Osteocyte (in vitro differentiated cells): ENCODE measurements around the gene PAN2. TPM values are rescaled to one million over a fixed set of nuclear protein-coding genes. Genes with fewer than 3 reads are reported as not detected.
A peak's percentile ranks its signal among the peaks of the same experiment; 100 is the strongest.

Experiments used
- DNase-seq: peaks from one replicate; pipeline ENCODE4 v3.0.0; 2021; ENCODE audit warnings: mixed read lengths; ENCODE audit not compliant: unreplicated experiment; ENCODE audit errors: extremely low spot score
- H3K27ac Mint-ChIP-seq: one replicate; pipeline ENCODE4 v1.8.0; 2021; ENCODE audit warnings: mild to moderate bottlenecking, mixed read lengths; ENCODE audit not compliant: unreplicated experiment
- H3K27me3 Mint-ChIP-seq: one replicate; pipeline ENCODE4 v1.8.0; 2021; ENCODE audit warnings: mixed read lengths; ENCODE audit not compliant: unreplicated experiment
- H3K36me3 Mint-ChIP-seq: one replicate; pipeline ENCODE4 v1.8.0; 2021; ENCODE audit warnings: mixed read lengths; ENCODE audit not compliant: unreplicated experiment
- H3K4me1 Mint-ChIP-seq: one replicate; pipeline ENCODE4 v1.8.0; 2021; ENCODE audit warnings: mixed read lengths; ENCODE audit not compliant: unreplicated experiment
- H3K4me3 Mint-ChIP-seq: one replicate; pipeline ENCODE4 v1.8.0; 2021; ENCODE audit warnings: mild to moderate bottlenecking, moderate library complexity, mixed read lengths; ENCODE audit not compliant: unreplicated experiment
- H3K9me3 Mint-ChIP-seq: one replicate; pipeline ENCODE4 v1.8.0; 2021; ENCODE audit warnings: mixed read lengths; ENCODE audit not compliant: unreplicated experiment
- CTCF ChIP-seq: fragments of 200-600 bp; sonication (generic); IDR thresholded peaks from 2 replicates; pipeline ENCODE4 v1.5.0; 2021; ENCODE audit warnings: antibody characterized with exemption, mild to moderate bottlenecking, moderate library complexity
- total RNA-seq: library from RNA; stranded (reverse); gene quantifications from 2 replicates; pipeline ENCODE4 v1.2.1, GENCODE V29; 2021

The PAN2 gene
- total RNA-seq, 1 donor from 2014 or later: 52.7 TPM

GRCh38 chr12:56315622-56316473 lies 18.0 kb downstream of the PAN2 start, which contains the start of gene CNPY2:
Gene CNPY2 (minus strand): TSS chr12:56315988. CDS start chr12:56315217, 771 bp downstream.
- H3K4me3 Mint-ChIP-seq: peak within 1 kb of the TSS; percentile 98
- no peaks in the 10 kb centered on the region for H3K9me3 Mint-ChIP-seq
- H3K36me3 Mint-ChIP-seq: peaks cover 8% of the 10 kb centered on the region
- DNase-seq: peak; percentile 98
- H3K4me1 Mint-ChIP-seq: peaks cover 14% of the 10 kb centered on the region
- peak within 1 kb of the TSS; percentile 99 for H3K27ac Mint-ChIP-seq
- H3K27me3 Mint-ChIP-seq: no peaks in the 10 kb centered on the region
- TF ChIP-seq CTCF: no peak

GRCh38 chr12:56315249-56315621 lies 18.6 kb downstream of the PAN2 start:
- H3K36me3 Mint-ChIP-seq: peaks cover 13% of the 10 kb centered on the region
- H3K4me3 Mint-ChIP-seq: peak overlapping the region; percentile 98
- peaks cover 14% of the 10 kb centered on the region for H3K4me1 Mint-ChIP-seq
- TF ChIP-seq CTCF: no peak
- DNase-seq: no peak
- peak overlapping the region; percentile 99 for H3K27ac Mint-ChIP-seq
- H3K9me3 Mint-ChIP-seq: no peaks in the 10 kb centered on the region
- H3K27me3 Mint-ChIP-seq: no peaks in the 10 kb centered on the region

- H3K27ac Mint-ChIP-seq: no peak overlapping the region
- H3K4me3 Mint-ChIP-seq: no peak overlapping the region
- no peaks in the 10 kb centered on the region for H3K9me3 Mint-ChIP-seq
- no peak for DNase-seq
- TF ChIP-seq CTCF: no peak
- H3K27me3 Mint-ChIP-seq: no peaks in the 10 kb centered on the region
- peaks cover 12% of the 10 kb centered on the region for H3K4me1 Mint-ChIP-seq
- peaks cover 16% of the 10 kb centered on the region for H3K36me3 Mint-ChIP-seq
Observed at GRCh38 chr12:56311003-56311402, 22.8 kb downstream of the PAN2 start.

- Mint-ChIP-seq H3K9me3 (no peaks in the 10 kb centered on the region), H3K36me3 (peaks cover 15% of the 10 kb centered on the region), H3K4me1 (no peaks in the 10 kb centered on the region), H3K27me3 (no peaks in the 10 kb centered on the region), H3K4me3 (no peak overlapping the region), H3K27ac (no peak overlapping the region)
- no peak for TF ChIP-seq CTCF
- no peak for DNase-seq
Observed at GRCh38 chr12:56308714-56309113, 25.1 kb downstream of the PAN2 start.

GRCh38 chr12:56307221-56307965 lies 26.4 kb downstream of the PAN2 start:
- Mint-ChIP-seq H3K4me3 (no peak overlapping the region), H3K27me3 (no peaks in the 10 kb centered on the region), H3K4me1 (peaks cover under 1% of the 10 kb centered on the region), H3K9me3 (no peaks in the 10 kb centered on the region), H3K36me3 (peaks cover 15% of the 10 kb centered on the region), H3K27ac (no peak overlapping the region)
- TF ChIP-seq CTCF: no peak
- DNase-seq: no peak
